HG03103 (cell line): ENCODE results near the gene IER5L.
A peak's percentile ranks its signal among the peaks of the same experiment; 100 is the strongest.
"Not testable (repeated sequence)": the region's sequence is repeated elsewhere in the genome, so short reads cannot be mapped to it uniquely, and the experiment has no call there.

Experiments used
- ATAC-seq: cut with Tn5 transposase; IDR thresholded peaks from one replicate; pipeline ENCODE4 v1.9.1; 2021; ENCODE audit warnings: low read depth; ENCODE audit not compliant: unreplicated experiment

Gene IER5L

GRCh38 chr9:129141066-129142041 is 36.7 kb downstream of the IER5L start:
- ATAC-seq: no peak

- ATAC-seq: peak; percentile 9
These were observed 37.5 kb downstream of the IER5L start for GRCh38 chr9:129140397-129141065.

- peak; percentile 52 for ATAC-seq
These were observed 38.1 kb downstream of the IER5L start for GRCh38 chr9:129139993-129140396.

- peak; percentile 8 for ATAC-seq
These were observed 38.6 kb downstream of the IER5L start for GRCh38 chr9:129139233-129139992.

- ATAC-seq: no peak
These were observed 39.4 kb downstream of the IER5L start for GRCh38 chr9:129138476-129139232.

- ATAC-seq: no peak
These were observed 40.0 kb downstream of the IER5L start for GRCh38 chr9:129138144-129138462.

GRCh38 chr9:129137292-129138143 is 40.5 kb downstream of the IER5L start:
- no peak for ATAC-seq

- no peak for ATAC-seq
These were observed 41.5 kb downstream of the IER5L start for GRCh38 chr9:129136446-129137035.

- ATAC-seq: no peak
These were observed 42.6 kb downstream of the IER5L start for GRCh38 chr9:129135476-129135875.

- ATAC-seq: no peak
These were observed 45.0 kb downstream of the IER5L start for GRCh38 chr9:129133082-129133481.

GRCh38 chr9:129131300-129132145 is 46.5 kb downstream of the IER5L start:
- no peak for ATAC-seq

GRCh38 chr9:129130791-129131190 is 47.3 kb downstream of the IER5L start:
- no peak for ATAC-seq

- not testable (repeated sequence) for ATAC-seq
These were observed 47.8 kb downstream of the IER5L start for GRCh38 chr9:129130271-129130670.

GRCh38 chr9:129128689-129129088 is 49.4 kb downstream of the IER5L start:
- ATAC-seq: no peak

GRCh38 chr9:129126749-129127618 is 51.1 kb downstream of the IER5L start:
- no peak for ATAC-seq
